HG03457 (cell line): Measurements from ENCODE around the gene DHRSX.
"Not testable (repeated sequence)": the region's sequence is repeated elsewhere in the genome, so short reads cannot be mapped to it uniquely, and the experiment has no call there.

Experiments
- ATAC-seq: cut with Tn5 transposase; IDR thresholded peaks from one replicate; pipeline ENCODE4 v1.9.1; 2021; ENCODE audit warnings: moderate number of reproducible peaks; ENCODE audit not compliant: unreplicated experiment

DHRSX gene

GRCh38 chrX:2320580-2321327, 180.0 kb downstream of the DHRSX start:
- ATAC-seq = no peak

- ATAC-seq = no peak
These were observed 180.7 kb downstream of the DHRSX start for GRCh38 chrX:2320089-2320488.

GRCh38 chrX:2318371-2318770, 182.4 kb downstream of the DHRSX start:
- no peak for ATAC-seq

- no peak for ATAC-seq
These were observed 183.2 kb downstream of the DHRSX start for GRCh38 chrX:2317527-2318055.

GRCh38 chrX:2316534-2316933, 184.2 kb downstream of the DHRSX start:
- no peak for ATAC-seq

GRCh38 chrX:2315434-2315833, 185.3 kb downstream of the DHRSX start:
- no peak for ATAC-seq

- no peak for ATAC-seq
These were observed 185.9 kb downstream of the DHRSX start for GRCh38 chrX:2314831-2315365.

- no peak for ATAC-seq
These were observed 186.7 kb downstream of the DHRSX start for GRCh38 chrX:2313864-2314640.

- not testable (repeated sequence) for ATAC-seq
These were observed 188.7 kb downstream of the DHRSX start for GRCh38 chrX:2312061-2312591.

- ATAC-seq = no peak
These were observed 189.3 kb downstream of the DHRSX start for GRCh38 chrX:2311501-2311900.

- ATAC-seq = no peak
These were observed 198.9 kb downstream of the DHRSX start for GRCh38 chrX:2301901-2302300.

GRCh38 chrX:2299871-2300270, 200.9 kb downstream of the DHRSX start:
- ATAC-seq = no peak

GRCh38 chrX:2286731-2287130, 214.0 kb downstream of the DHRSX start:
- ATAC-seq = no peak

GRCh38 chrX:2284601-2285000, 216.2 kb downstream of the DHRSX start:
- ATAC-seq = no peak

GRCh38 chrX:2284133-2284532, 216.6 kb downstream of the DHRSX start:
- ATAC-seq = no peak

GRCh38 chrX:2283111-2283859, 217.5 kb downstream of the DHRSX start:
- ATAC-seq = no peak

- no peak for ATAC-seq
These were observed 218.2 kb downstream of the DHRSX start for GRCh38 chrX:2282490-2283090.

- no peak for ATAC-seq
These were observed 228.4 kb downstream of the DHRSX start for GRCh38 chrX:2272337-2272736.

- not testable (repeated sequence) for ATAC-seq
These were observed 229.2 kb downstream of the DHRSX start for GRCh38 chrX:2271595-2271994.

GRCh38 chrX:2270783-2271182, 230.0 kb downstream of the DHRSX start:
- not testable (repeated sequence) for ATAC-seq
